PC-9 (cell line): ENCODE measurements around the gene NRP1. TPM values are rescaled to one million over a fixed set of nuclear protein-coding genes. Genes with fewer than 3 reads are reported as not detected.

ENCODE experiments used
- BruUV-seq: library from RNA; stranded (reverse); fragments of 400-500 nt; replicated peaks from 2 replicates; lab custom pipeline; 2021; lab: Mats Ljungman, UMichigan
- CTCF ChIA-PET: fragments of 300-600 bp; sonication (Branson Sonifier 250); formaldehyde crosslinking; loops from one replicate; lab custom pipeline; 2022; ENCODE audit warnings: antibody characterized with exemption; lab: Charles Lee
- POLR2A ChIA-PET: fragments of 300-600 bp; sonication (Branson Sonifier 250); formaldehyde crosslinking; loops from one replicate; lab custom pipeline; 2022; ENCODE audit warnings: antibody characterized with exemption; ENCODE audit not compliant: unreplicated experiment; lab: Charles Lee
- DNase-seq, 2 experiments: peaks; one replicate each; pipeline versions ENCODE4 v3.0.0 to v3.0.0-alpha.2; 2015 to 2022; ENCODE audit warnings: mixed read lengths in 1 of 2
- H2AFZ ChIP-seq: fragments of 200-600 bp; sonication (generic); 2 replicates; pipeline ENCODE4 v1.8.1; 2017; ENCODE audit warnings: antibody characterized with exemption
- H3F3A ChIP-seq: fragments of 200-600 bp; sonication (generic); 2 replicates; pipeline ENCODE4 v1.8.1; 2017; ENCODE audit warnings: antibody characterized with exemption, mild to moderate bottlenecking, low read depth; ENCODE audit not compliant: insufficient read depth
- H3K27ac ChIP-seq: fragments of 200-600 bp; sonication (generic); 2 replicates; pipeline ENCODE4 v1.6.1; 2016; ENCODE audit warnings: mixed run types
- H3K27me3 ChIP-seq: fragments of 200-600 bp; sonication (generic); 2 replicates; pipeline ENCODE4 v1.6.1; 2016; ENCODE audit warnings: low read depth, mixed run types; ENCODE audit not compliant: insufficient read depth
- H3K36me3 ChIP-seq: fragments of 200-600 bp; sonication (generic); 2 replicates; pipeline ENCODE4 v1.6.1; 2016; ENCODE audit warnings: low read depth, mixed run types
- H3K4me1 ChIP-seq: fragments of 200-600 bp; sonication (generic); replicated peaks from 2 replicates; pipeline ENCODE4 v1.6.1; 2016; ENCODE audit warnings: mixed run types; ENCODE audit not compliant: insufficient read depth
- H3K4me2 ChIP-seq: fragments of 200-600 bp; sonication (generic); 2 replicates; pipeline ENCODE4 v1.6.1; 2017; ENCODE audit warnings: mixed run types
- H3K4me3 ChIP-seq: fragments of 200-600 bp; sonication (generic); 2 replicates; pipeline ENCODE4 v1.6.1; 2016; ENCODE audit warnings: mixed run types
- H3K79me2 ChIP-seq: fragments of 200-600 bp; sonication (generic); 2 replicates; pipeline ENCODE4 v1.6.1; 2017; ENCODE audit warnings: low read depth, mixed run types
- H3K9me2 ChIP-seq: fragments of 200-600 bp; sonication (generic); 2 replicates; pipeline ENCODE4 v1.8.1; 2017; ENCODE audit warnings: mild to moderate bottlenecking; ENCODE audit not compliant: insufficient read depth
- H3K9me3 ChIP-seq: fragments of 200-600 bp; sonication (generic); 2 replicates; pipeline ENCODE4 v1.8.1; 2016; ENCODE audit warnings: low read depth; ENCODE audit not compliant: insufficient read depth
- H4K20me1 ChIP-seq: fragments of 200-600 bp; sonication (generic); 2 replicates; pipeline ENCODE4 v1.8.1; 2017; ENCODE audit not compliant: insufficient read depth
- CTCF ChIP-seq: fragments of 200-600 bp; sonication (generic); conservative IDR thresholded peaks from 2 replicates; pipeline ENCODE4 v1.6.1; 2017; ENCODE audit warnings: mixed run types, antibody characterized with exemption, mild to moderate bottlenecking, moderate library complexity
- EZH2 ChIP-seq: fragments of 200-600 bp; sonication (generic); IDR thresholded peaks from 2 replicates; pipeline ENCODE4 v1.8.0; 2017; ENCODE audit warnings: antibody characterized with exemption, low read depth
- intact Hi-C: fragments of 100-400 bp; cut with micrococcal nuclease; formaldehyde crosslinking; loops from one replicate; pipeline ENCODE4 v1.10.0; 2022; ENCODE audit not compliant: unreplicated experiment
- total RNA-seq: library from RNA; stranded (reverse); gene quantifications from 2 replicates; pipeline ENCODE4 v1.2.3, GENCODE V29; 2021

NRP1 gene
- total RNA-seq, 1 experiment from 2014 or later, result 30.5 TPM

DNA sequence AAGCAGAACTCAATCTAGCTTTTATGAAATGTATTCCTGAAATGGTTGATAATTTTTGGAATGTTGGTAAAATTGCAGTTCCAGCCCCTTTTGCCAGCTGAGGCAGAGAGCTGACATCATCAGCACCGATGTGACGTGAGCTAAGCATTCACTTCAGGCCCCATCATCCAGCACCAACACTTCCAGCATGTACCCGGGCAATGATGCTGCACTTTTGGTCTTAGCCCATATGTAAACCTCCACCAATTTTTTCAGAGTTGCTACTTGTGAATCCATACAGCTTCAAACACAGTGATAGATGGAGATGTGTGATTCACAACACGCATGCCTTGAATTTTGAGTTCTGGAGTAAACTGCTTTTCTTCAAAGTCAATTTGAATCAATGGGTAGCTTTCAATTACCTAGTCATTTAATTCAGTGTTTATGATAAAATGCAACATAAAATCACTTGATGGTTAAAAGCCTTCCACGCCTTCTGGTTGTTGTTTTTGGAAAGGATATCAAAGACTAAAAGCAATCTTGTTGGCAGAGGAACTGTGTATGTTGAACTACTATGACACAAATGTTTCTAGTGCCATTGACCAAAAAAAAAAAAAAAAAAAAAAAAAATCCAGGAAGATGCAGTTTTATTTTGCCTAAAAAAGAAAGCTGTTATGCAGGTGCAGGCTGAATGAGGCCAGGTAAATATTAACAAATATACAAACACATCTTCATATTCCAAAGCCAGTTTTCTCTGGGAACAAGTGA, 73.9 kb downstream of the NRP1 start:
- Histone ChIP-seq H3K4me1 (peaks cover 31% of the 10 kb centered on the region), H3K36me3 (peaks cover 34% of the 10 kb centered on the region; the same call in 1 of the 2 replicates), H3K79me2 (peaks cover 13% of the 10 kb centered on the region; the same call in 1 of the 2 replicates), H3K27me3 (no peaks in the 10 kb centered on the region), H3K4me2 (no peak overlapping the region), H3K27ac (no peak overlapping the region), H2AFZ (no peak overlapping the region), H3K9me3 (no peaks in the 10 kb centered on the region), H3F3A (peaks cover 26% of the 10 kb centered on the region), H4K20me1 (no peaks in the 10 kb centered on the region), H3K9me2 (no peaks in the 10 kb centered on the region), H3K4me3 (no peak overlapping the region)
- intact Hi-C loops, result no loop called here
- DNase-seq, result no peak
- no peak for TF ChIP-seq EZH2
- no peak for TF ChIP-seq CTCF
- BruUV-seq, result no TSS peak
- ChIA-PET CTCF (interaction anchor here (0.6 kb wide), 1 partner anchor 50 kb away, joined by 6 read pairs; no protein-coding TSS in a partner anchor), POLR2A (no interaction called here)

DNA sequence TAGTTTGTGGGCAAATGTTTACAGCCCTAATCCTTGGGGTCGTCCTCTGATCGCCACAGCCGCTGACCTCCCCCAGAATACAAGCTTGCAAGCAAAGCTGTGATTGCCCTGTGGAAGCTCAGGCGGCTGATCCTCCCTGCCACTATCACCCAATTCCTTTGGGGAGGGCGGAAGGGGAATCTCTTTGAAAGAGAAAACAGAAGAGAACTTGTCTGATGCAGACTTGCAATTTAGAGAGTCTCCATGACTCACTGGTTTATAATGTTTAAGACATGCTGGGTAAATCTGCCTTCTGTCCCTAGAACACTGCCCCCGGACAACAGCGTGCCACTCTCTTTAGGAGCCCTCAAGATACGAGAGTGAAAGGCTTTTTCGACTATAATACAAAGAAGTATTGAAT, 75.5 kb downstream of the NRP1 start:
- intact Hi-C loops, result no loop called here
- Histone ChIP-seq H3K27me3 (no peaks in the 10 kb centered on the region), H3K9me3 (no peaks in the 10 kb centered on the region), H3K27ac (no peak overlapping the region), H3K4me2 (no peak overlapping the region), H4K20me1 (no peaks in the 10 kb centered on the region), H3K4me1 (peaks cover 28% of the 10 kb centered on the region), H2AFZ (no peak overlapping the region), H3K36me3 (peaks cover 35% of the 10 kb centered on the region; the same call in 1 of the 2 replicates), H3K4me3 (no peak overlapping the region), H3K9me2 (no peaks in the 10 kb centered on the region), H3F3A (peaks cover 23% of the 10 kb centered on the region), H3K79me2 (peaks cover 16% of the 10 kb centered on the region; the same call in 1 of the 2 replicates)
- no TSS peak for BruUV-seq
- TF ChIP-seq EZH2 (no peak), CTCF (no peak)
- ChIA-PET POLR2A (interaction anchor here (0.7 kb wide), 1 partner anchor 1452 kb away, joined by 3 read pairs; no protein-coding TSS in a partner anchor), CTCF (no interaction called here)
- DNase-seq, result no peak

DNA sequence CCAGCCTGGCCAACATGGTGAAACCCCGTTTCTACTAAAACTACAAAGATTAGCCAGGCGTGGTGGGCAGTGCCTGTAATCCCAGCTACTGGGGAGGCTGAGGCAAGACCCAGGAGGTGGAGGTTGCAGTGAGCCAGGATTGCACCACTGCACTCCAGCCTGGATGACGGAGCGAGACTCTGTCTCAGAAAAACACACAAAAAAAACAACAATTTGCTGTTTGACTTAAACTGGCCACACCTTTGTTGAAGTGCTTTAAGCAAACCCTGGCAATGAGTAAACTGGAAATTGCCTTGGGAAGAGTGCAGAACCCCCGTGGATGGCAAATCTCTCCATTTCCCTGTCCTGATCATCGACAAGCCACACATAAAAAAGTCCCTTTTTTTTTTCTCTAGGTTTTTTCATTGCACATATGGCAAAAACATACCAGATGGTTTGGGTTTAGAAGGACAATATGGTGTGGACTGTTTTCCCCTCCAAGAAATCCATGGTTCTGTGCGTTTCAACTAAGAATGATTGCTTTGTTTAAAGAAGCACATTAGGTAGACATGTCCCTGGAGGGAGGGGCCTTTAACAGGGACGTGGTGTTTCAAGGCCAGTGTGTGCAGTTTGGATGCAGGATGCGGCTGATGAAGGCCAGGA, 76.9 kb downstream of the NRP1 start:
- Histone ChIP-seq H3K4me1 (peaks cover 26% of the 10 kb centered on the region), H3F3A (peaks cover 22% of the 10 kb centered on the region), H3K9me3 (no peaks in the 10 kb centered on the region), H3K4me2 (no peak overlapping the region), H3K79me2 (peaks cover 10% of the 10 kb centered on the region; the same call in 1 of the 2 replicates), H3K27ac (no peak overlapping the region), H3K27me3 (no peaks in the 10 kb centered on the region), H3K4me3 (no peak overlapping the region), H2AFZ (no peak overlapping the region), H3K36me3 (peaks cover 39% of the 10 kb centered on the region), H4K20me1 (no peaks in the 10 kb centered on the region), H3K9me2 (no peaks in the 10 kb centered on the region)
- intact Hi-C loops, result no loop called here
- POLR2A ChIA-PET, result no interaction called here
- no TSS peak for BruUV-seq
- TF ChIP-seq CTCF, result no peak
- no peak for TF ChIP-seq EZH2
- CTCF ChIA-PET, result no interaction called here
- DNase-seq, result no peak
